ENCODE data around the gene ZNF445.

DNA sequence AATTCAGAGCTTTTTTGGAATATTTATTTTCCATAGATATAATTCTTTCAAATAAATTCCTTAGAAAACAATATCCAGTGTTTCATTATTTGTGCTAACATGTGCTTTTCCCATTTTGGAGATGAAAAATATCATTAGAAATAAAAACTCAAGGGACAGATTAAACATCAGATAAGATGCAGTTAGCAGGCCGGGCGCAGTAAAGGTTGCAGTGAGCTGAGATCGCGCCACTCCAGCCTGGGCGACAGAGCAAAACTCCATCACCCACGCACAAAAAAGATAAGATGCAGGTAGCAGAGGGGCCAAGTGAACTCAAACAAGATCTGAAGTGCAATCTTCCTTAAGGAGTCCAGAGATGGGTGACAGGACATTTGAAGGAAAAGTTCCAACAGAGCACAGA lies 48.0 kb downstream of the ZNF445 start:
- TF ChIP-seq, protein P1, sequence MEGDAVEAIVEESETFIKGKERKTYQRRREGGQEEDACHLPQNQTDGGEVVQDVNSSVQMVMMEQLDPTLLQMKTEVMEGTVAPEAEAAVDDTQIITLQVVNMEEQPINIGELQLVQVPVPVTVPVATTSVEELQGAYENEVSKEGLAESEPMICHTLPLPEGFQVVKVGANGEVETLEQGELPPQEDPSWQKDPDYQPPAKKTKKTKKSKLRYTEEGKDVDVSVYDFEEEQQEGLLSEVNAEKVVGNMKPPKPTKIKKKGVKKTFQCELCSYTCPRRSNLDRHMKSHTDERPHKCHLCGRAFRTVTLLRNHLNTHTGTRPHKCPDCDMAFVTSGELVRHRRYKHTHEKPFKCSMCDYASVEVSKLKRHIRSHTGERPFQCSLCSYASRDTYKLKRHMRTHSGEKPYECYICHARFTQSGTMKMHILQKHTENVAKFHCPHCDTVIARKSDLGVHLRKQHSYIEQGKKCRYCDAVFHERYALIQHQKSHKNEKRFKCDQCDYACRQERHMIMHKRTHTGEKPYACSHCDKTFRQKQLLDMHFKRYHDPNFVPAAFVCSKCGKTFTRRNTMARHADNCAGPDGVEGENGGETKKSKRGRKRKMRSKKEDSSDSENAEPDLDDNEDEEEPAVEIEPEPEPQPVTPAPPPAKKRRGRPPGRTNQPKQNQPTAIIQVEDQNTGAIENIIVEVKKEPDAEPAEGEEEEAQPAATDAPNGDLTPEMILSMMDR (IDR thresholded peaks at IDR 0.05; ENCODE audit: low read depth, low read length, poor library complexity, severe bottlenecking) = no peak
- no peak for TF ChIP-seq EZH2phosphoT487 (IDR thresholded peaks at IDR 0.05; ENCODE audit: borderline replicate concordance, low read length)

Measured in DOHH2 (cell line).